HEK293 (cell line): ENCODE data around the gene PRADC1.

Source experiments
- CTCF ChIA-PET: fragments of 350-600 bp; formaldehyde crosslinking; extraction: SDS; loops from one replicate; lab custom pipeline; 2021; ENCODE audit warnings: antibody characterized with exemption; lab: Yijun Ruan, JAX
- POLR2A ChIA-PET: fragments of 300-600 bp; formaldehyde crosslinking; extraction: SDS; loops from one replicate; lab custom pipeline; 2020; ENCODE audit warnings: antibody characterized with exemption, inconsistent platforms; lab: Yijun Ruan, JAX
- H3K27ac ChIP-seq: fragments of 200-500 bp; sonication (Bioruptor generic); 2 replicates; pipeline ENCODE4 v1.5.1; 2014; ENCODE audit warnings: low read depth, low read length, control low read depth, inconsistent platforms; ENCODE audit errors: extremely low read depth
- H3K36me3 ChIP-seq, 2 experiments: fragments of 200-500 bp in 1 of 2; sonication (Bioruptor generic) in 1 of 2; 1 replicate in 1 of 2; 2 replicates in 1 of 2; pipeline ENCODE4 v1.5.1; 2014 to 2017; ENCODE audit warnings: inconsistent platforms in 2 of 2, low read length in 2 of 2; ENCODE audit not compliant: control insufficient read depth in 2 of 2, insufficient read depth in 1 of 2
- H3K4me1 ChIP-seq: fragments of 200-500 bp; sonication (Bioruptor generic); 2 replicates; pipeline ENCODE4 v1.5.1; 2014; ENCODE audit warnings: mild to moderate bottlenecking, low read length, inconsistent platforms; ENCODE audit not compliant: control insufficient read depth, insufficient read depth
- H3K4me3 ChIP-seq: 2 replicates; pipeline ENCODE4 v1.5.1; 2011; ENCODE audit warnings: low read depth, mild to moderate bottlenecking, control low read depth, low read length, moderate library complexity
- H3K9me3 ChIP-seq: fragments of 200-500 bp; sonication (Bioruptor generic); 2 replicates; pipeline ENCODE4 v1.5.1; 2014; ENCODE audit warnings: low read depth, low read length, inconsistent platforms; ENCODE audit not compliant: control insufficient read depth, insufficient read depth
- KLF17 ChIP-seq: fragments of 450-650 bp; formaldehyde crosslinking; IDR thresholded peaks from 2 replicates; pipeline ENCODE4 v1.5.1; 2016; ENCODE audit warnings: missing biosample characterization, missing genetic modification characterization
- KLF7 ChIP-seq: fragments of 450-650 bp; formaldehyde crosslinking; IDR thresholded peaks from 2 replicates; pipeline ENCODE4 v1.5.1; 2016; ENCODE audit warnings: missing biosample characterization, missing genetic modification characterization, borderline replicate concordance
- PRDM6 ChIP-seq: fragments of 450-650 bp; formaldehyde crosslinking; IDR thresholded peaks from 2 replicates; pipeline ENCODE4 v1.5.1; 2017; ENCODE audit warnings: missing biosample characterization, missing genetic modification characterization
- SCRT1 ChIP-seq: fragments of 450-650 bp; formaldehyde crosslinking; IDR thresholded peaks from 2 replicates; pipeline ENCODE4 v1.5.1; 2016; ENCODE audit warnings: missing biosample characterization, missing genetic modification characterization, borderline replicate concordance
- WT1 ChIP-seq: fragments of 450-650 bp; formaldehyde crosslinking; IDR thresholded peaks from 2 replicates; pipeline ENCODE4 v1.5.1; 2016; ENCODE audit warnings: missing biosample characterization, missing genetic modification characterization
- ZBTB7A ChIP-seq: fragments of 450-650 bp; formaldehyde crosslinking; IDR thresholded peaks from 2 replicates; pipeline ENCODE4 v1.5.1; 2016; ENCODE audit warnings: low read depth, missing biosample characterization, missing genetic modification characterization
- ZNF121 ChIP-seq: fragments of 450-650 bp; formaldehyde crosslinking; IDR thresholded peaks from 2 replicates; pipeline ENCODE4 v1.5.1; 2016; ENCODE audit warnings: missing biosample characterization, missing genetic modification characterization
- ZNF132 ChIP-seq: fragments of 450-650 bp; formaldehyde crosslinking; IDR thresholded peaks from 2 replicates; pipeline ENCODE4 v1.5.1; 2017; ENCODE audit warnings: missing biosample characterization, missing genetic modification characterization, borderline replicate concordance
- ZNF266 ChIP-seq: fragments of 450-650 bp; formaldehyde crosslinking; IDR thresholded peaks from 2 replicates; pipeline ENCODE4 v1.5.1; 2016; ENCODE audit warnings: missing biosample characterization, missing genetic modification characterization, low read depth
- ZNF292 ChIP-seq: fragments of 450-650 bp; formaldehyde crosslinking; IDR thresholded peaks from 2 replicates; pipeline ENCODE4 v1.5.1; 2016; ENCODE audit warnings: low read depth, missing biosample characterization, missing genetic modification characterization, borderline replicate concordance
- ZNF354C ChIP-seq: fragments of 450-650 bp; formaldehyde crosslinking; IDR thresholded peaks from 2 replicates; pipeline ENCODE4 v1.5.1; 2016; ENCODE audit warnings: missing biosample characterization, missing genetic modification characterization, low read depth, borderline replicate concordance
- ZNF423 ChIP-seq: fragments of 450-650 bp; formaldehyde crosslinking; IDR thresholded peaks from 2 replicates; pipeline ENCODE4 v1.5.1; 2016; ENCODE audit warnings: missing biosample characterization, missing genetic modification characterization
- ZNF560 ChIP-seq: fragments of 450-650 bp; formaldehyde crosslinking; IDR thresholded peaks from 2 replicates; pipeline ENCODE4 v1.5.1; 2017; ENCODE audit warnings: missing biosample characterization, missing genetic modification characterization, borderline replicate concordance
- ZNF629 ChIP-seq: fragments of 450-650 bp; formaldehyde crosslinking; IDR thresholded peaks from 2 replicates; pipeline ENCODE4 v1.5.1; 2017; ENCODE audit warnings: missing biosample characterization, missing genetic modification characterization
- ZNF658 ChIP-seq: fragments of 450-650 bp; formaldehyde crosslinking; IDR thresholded peaks from 2 replicates; pipeline ENCODE4; 2016; ENCODE audit warnings: missing biosample characterization, missing genetic modification characterization
- ZNF837 ChIP-seq: fragments of 450-650 bp; formaldehyde crosslinking; IDR thresholded peaks from 2 replicates; pipeline ENCODE4 v1.5.1; 2016; ENCODE audit warnings: missing biosample characterization, missing genetic modification characterization
- TF ChIP-seq, protein P1 (sequence below): fragments of 450-650 bp; formaldehyde crosslinking; IDR thresholded peaks from 2 replicates; pipeline ENCODE4 v1.5.1; 2016; ENCODE audit warnings: missing biosample characterization, missing genetic modification characterization
- TF ChIP-seq, protein P2 (sequence below): sonication (generic); formaldehyde crosslinking; IDR thresholded peaks from 2 replicates; pipeline ENCODE4 v1.8.1; 2022; ENCODE audit warnings: mild to moderate bottlenecking, moderate library complexity, missing genetic modification reagents
- TF ChIP-seq, protein P3 (sequence below): fragments of 450-650 bp; formaldehyde crosslinking; IDR thresholded peaks from 2 replicates; pipeline ENCODE4 v1.5.1; 2017; ENCODE audit warnings: missing biosample characterization, missing genetic modification characterization
- TF ChIP-seq, protein P4 (sequence below): fragments of 450-650 bp; formaldehyde crosslinking; IDR thresholded peaks from 2 replicates; pipeline ENCODE4 v1.5.1; 2016; ENCODE audit warnings: missing biosample characterization, missing genetic modification characterization

PRADC1 gene

GRCh38 chr2:73254343-73255006 lies 21.4 kb upstream of the PRADC1 start:
- Histone ChIP-seq H3K4me1 (no peaks in the 10 kb centered on the region), H3K9me3 (no peaks in the 10 kb centered on the region), H3K36me3 (peaks cover 27 to 73% of the 10 kb centered on the region in 2 experiments), H3K27ac (no peak overlapping the region; the same call in 1 of the 2 replicates), H3K4me3 (no peak overlapping the region)
- ChIA-PET POLR2A (interaction anchor here (1.1 to 2.0 kb wide), 4 partner anchors 10 to 21 kb away, joined by 3 to 7 read pairs (median 5); partner anchors contain the start of genes CCT7 and PRADC1), CTCF (interaction anchor here (0.7 to 1.6 kb wide), 3 partner anchors 10 to 169 kb away, joined by 3 to 5 read pairs (median 4); no protein-coding TSS in a partner anchor)
- TF ChIP-seq, protein P1, sequence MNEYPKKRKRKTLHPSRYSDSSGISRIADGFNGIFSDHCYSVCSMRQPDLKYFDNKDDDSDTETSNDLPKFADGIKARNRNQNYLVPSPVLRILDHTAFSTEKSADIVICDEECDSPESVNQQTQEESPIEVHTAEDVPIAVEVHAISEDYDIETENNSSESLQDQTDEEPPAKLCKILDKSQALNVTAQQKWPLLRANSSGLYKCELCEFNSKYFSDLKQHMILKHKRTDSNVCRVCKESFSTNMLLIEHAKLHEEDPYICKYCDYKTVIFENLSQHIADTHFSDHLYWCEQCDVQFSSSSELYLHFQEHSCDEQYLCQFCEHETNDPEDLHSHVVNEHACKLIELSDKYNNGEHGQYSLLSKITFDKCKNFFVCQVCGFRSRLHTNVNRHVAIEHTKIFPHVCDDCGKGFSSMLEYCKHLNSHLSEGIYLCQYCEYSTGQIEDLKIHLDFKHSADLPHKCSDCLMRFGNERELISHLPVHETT (tag by site-specific recombination), result no peak
- TF ChIP-seq ZNF354C (tag by site-specific recombination), result no peak
- TF ChIP-seq, protein P2, sequence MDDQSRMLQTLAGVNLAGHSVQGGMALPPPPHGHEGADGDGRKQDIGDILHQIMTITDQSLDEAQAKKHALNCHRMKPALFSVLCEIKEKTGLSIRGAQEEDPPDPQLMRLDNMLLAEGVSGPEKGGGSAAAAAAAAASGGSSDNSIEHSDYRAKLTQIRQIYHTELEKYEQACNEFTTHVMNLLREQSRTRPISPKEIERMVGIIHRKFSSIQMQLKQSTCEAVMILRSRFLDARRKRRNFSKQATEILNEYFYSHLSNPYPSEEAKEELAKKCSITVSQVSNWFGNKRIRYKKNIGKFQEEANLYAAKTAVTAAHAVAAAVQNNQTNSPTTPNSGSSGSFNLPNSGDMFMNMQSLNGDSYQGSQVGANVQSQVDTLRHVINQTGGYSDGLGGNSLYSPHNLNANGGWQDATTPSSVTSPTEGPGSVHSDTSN (CRISPR knock-in tag), result 0 out of 2 replicates have a peak, but pooled peaks have one; percentile 23
- TF ChIP-seq, all 188 proteins: peak for 1

- TF ChIP-seq WT1 (tag by site-specific recombination) (no peak), ZNF837 (tag by site-specific recombination) (no peak), ZNF658 (tag by site-specific recombination) (no peak), ZNF292 (tag by site-specific recombination) (no peak), ZBTB7A (tag by site-specific recombination) (no peak), PRDM6 (tag by site-specific recombination) (no peak), ZNF266 (tag by site-specific recombination) (no peak), SCRT1 (no peak), ZNF121 (tag by site-specific recombination) (no peak), ZNF560 (no peak), KLF7 (tag by site-specific recombination) (no peak), ZNF132 (tag by site-specific recombination) (no peak)
- ChIA-PET POLR2A (interaction anchor here (1.1 to 2.0 kb wide), 4 partner anchors 9 to 20 kb away, joined by 3 to 7 read pairs (median 5); partner anchors contain the start of genes CCT7 and PRADC1), CTCF (interaction anchor here (0.7 kb wide), 1 partner anchor 168 kb away, joined by 5 read pairs; no protein-coding TSS in a partner anchor)
- Histone ChIP-seq H3K9me3 (no peaks in the 10 kb centered on the region), H3K27ac (no peak overlapping the region; the same call in 1 of the 2 replicates), H3K4me1 (no peaks in the 10 kb centered on the region), H3K4me3 (no peak overlapping the region), H3K36me3 (peaks cover 33 to 73% of the 10 kb centered on the region in 2 experiments)
Observed at GRCh38 chr2:73253901-73254300, 20.9 kb upstream of the PRADC1 start.

DNA sequence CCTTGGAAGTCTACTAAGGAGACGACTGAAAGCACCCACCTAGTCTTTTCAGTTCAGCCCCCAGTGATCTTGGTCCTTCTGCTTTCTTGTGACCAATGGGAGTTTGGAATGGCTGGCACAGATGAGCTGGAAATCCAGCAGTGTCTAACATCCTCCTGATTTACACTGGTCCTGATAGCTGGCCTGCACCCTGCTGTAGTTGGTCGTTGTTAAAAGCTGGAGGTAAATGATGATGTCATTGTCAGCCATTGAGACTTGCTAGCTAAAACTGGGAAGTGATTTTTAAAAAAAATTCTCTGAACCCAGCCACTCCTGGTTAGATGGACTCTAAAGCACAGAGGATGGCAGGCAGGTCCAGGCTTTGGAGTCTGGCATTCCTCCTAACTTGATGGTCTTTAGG lies 20.4 kb upstream of the PRADC1 start:
- ChIA-PET CTCF (interaction anchor here (0.6 kb wide), 1 partner anchor 1427 kb away, joined by 3 read pairs; no protein-coding TSS in a partner anchor), POLR2A (interaction anchor here (1.0 to 2.0 kb wide), 6 partner anchors 9 to 76 kb away, joined by 3 to 7 read pairs (median 4); partner anchors contain the start of gene PRADC1)
- Histone ChIP-seq H3K9me3 (no peaks in the 10 kb centered on the region), H3K36me3 (peaks cover 36 to 73% of the 10 kb centered on the region in 2 experiments), H3K4me3 (no peak overlapping the region), H3K27ac (no peak overlapping the region), H3K4me1 (no peaks in the 10 kb centered on the region)
- TF ChIP-seq, protein P3, sequence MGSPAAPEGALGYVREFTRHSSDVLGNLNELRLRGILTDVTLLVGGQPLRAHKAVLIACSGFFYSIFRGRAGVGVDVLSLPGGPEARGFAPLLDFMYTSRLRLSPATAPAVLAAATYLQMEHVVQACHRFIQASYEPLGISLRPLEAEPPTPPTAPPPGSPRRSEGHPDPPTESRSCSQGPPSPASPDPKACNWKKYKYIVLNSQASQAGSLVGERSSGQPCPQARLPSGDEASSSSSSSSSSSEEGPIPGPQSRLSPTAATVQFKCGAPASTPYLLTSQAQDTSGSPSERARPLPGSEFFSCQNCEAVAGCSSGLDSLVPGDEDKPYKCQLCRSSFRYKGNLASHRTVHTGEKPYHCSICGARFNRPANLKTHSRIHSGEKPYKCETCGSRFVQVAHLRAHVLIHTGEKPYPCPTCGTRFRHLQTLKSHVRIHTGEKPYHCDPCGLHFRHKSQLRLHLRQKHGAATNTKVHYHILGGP, result no peak
- TF ChIP-seq ZNF629 (tag by site-specific recombination), result peak; percentile 54
- TF ChIP-seq, protein P4, sequence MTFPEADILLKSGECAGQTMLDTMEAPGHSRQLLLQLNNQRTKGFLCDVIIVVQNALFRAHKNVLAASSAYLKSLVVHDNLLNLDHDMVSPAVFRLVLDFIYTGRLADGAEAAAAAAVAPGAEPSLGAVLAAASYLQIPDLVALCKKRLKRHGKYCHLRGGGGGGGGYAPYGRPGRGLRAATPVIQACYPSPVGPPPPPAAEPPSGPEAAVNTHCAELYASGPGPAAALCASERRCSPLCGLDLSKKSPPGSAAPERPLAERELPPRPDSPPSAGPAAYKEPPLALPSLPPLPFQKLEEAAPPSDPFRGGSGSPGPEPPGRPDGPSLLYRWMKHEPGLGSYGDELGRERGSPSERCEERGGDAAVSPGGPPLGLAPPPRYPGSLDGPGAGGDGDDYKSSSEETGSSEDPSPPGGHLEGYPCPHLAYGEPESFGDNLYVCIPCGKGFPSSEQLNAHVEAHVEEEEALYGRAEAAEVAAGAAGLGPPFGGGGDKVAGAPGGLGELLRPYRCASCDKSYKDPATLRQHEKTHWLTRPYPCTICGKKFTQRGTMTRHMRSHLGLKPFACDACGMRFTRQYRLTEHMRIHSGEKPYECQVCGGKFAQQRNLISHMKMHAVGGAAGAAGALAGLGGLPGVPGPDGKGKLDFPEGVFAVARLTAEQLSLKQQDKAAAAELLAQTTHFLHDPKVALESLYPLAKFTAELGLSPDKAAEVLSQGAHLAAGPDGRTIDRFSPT (tag by site-specific recombination), result no peak
- no peak for TF ChIP-seq KLF17 (tag by site-specific recombination)
- no peak for TF ChIP-seq ZNF423 (tag by site-specific recombination)
